ENCODE measurements around the gene TRAF2.
A peak's percentile ranks its signal among the peaks of the same experiment; 100 is the strongest.

The TRAF2 gene

DNA sequence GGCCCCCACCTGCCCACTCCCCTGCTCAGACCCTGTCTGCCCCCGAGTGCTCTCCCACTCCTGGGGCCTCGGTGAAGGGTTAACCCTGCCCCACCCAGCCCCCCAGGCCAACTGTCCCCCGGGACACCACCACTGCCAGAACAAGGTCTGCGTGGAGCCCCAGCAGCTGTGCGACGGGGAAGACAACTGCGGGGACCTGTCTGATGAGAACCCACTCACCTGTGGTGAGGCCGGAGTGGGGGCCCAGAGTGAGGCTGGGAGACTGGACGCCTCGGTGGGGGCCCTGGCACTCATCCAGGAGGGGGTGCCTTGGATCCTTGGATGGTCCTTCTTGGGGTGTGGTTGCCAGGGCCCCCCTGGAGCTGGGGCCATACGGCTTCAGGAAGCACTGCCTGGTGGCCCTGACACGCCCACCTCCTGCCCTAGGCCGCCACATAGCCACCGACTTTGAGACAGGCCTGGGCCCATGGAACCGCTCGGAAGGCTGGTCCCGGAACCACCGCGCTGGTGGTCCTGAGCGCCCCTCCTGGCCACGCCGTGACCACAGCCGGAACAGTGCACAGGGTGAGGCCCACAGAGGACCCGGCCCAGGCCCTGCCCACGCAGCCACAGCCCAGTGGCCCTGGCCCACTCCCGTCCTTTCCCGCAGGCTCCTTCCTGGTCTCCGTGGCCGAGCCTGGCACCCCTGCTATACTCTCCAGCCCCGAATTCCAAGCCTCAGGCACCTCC is 32.0 kb upstream of the TRAF2 start:
- DNase-seq = peak in 5 of 42 donors; percentile 1 to 27 (median 2)
- intact Hi-C loops (cut with DNase I) = loop anchor here (10.0 kb wide), 1 partner anchor 81 kb away; no protein-coding TSS in a partner anchor

DNA sequence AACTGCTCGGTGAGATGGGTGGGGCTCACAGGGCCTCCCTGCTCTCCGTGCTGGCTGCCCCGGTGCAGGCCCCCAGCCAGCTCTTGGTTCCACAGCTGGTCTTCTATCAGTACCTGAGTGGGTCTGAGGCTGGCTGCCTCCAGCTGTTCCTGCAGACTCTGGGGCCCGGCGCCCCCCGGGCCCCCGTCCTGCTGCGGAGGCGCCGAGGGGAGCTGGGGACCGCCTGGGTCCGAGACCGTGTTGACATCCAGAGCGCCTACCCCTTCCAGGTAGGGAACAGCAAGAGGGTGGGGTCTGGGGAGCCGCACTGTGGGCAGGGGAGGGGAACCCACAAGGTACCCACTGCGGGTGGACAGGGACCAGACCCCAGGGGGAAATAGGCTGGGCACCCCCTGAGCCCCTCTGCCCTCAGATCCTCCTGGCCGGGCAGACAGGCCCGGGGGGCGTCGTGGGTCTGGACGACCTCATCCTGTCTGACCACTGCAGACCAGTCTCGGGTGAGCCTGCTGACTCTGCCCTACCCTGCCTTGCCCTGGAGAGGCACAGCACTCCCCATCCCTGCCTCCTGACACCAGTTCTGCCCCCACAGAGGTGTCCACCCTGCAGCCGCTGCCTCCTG is 31.4 kb upstream of the TRAF2 start:
- peak in 3 of 42 donors; percentile 1 to 22 (median 2) for DNase-seq
- intact Hi-C loops (cut with DNase I) = loop anchor here (10.0 kb wide), 1 partner anchor 80 kb away; no protein-coding TSS in a partner anchor

DNA sequence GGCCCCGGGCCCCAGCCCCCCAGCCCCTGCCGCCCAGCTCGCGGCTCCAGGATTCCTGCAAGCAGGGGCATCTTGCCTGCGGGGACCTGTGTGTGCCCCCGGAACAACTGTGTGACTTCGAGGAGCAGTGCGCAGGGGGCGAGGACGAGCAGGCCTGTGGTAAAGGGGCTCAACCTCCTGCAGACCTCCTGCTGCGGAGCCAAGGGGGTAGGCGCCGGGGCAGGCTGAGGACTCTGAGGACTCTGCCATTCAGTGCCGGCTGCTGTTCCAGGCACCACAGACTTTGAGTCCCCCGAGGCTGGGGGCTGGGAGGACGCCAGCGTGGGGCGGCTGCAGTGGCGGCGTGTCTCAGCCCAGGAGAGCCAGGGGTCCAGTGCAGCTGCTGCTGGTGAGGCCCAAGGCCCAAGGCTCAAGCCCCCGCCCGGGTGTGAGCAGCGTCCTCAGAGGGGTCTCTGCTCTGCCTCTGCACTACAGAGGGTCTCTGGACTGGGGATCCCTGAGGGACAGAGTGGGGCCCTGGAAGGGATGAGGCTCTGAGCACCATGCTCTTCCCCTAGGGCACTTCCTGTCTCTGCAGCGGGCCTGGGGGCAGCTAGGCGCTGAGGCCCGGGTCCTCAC is 30.7 kb upstream of the TRAF2 start:
- DNase-seq = peak in 1 of 42 donors; percentile 24
- intact Hi-C loops (cut with DNase I) = loop anchor here (10.0 kb wide), 1 partner anchor 79 kb away; no protein-coding TSS in a partner anchor

DNA sequence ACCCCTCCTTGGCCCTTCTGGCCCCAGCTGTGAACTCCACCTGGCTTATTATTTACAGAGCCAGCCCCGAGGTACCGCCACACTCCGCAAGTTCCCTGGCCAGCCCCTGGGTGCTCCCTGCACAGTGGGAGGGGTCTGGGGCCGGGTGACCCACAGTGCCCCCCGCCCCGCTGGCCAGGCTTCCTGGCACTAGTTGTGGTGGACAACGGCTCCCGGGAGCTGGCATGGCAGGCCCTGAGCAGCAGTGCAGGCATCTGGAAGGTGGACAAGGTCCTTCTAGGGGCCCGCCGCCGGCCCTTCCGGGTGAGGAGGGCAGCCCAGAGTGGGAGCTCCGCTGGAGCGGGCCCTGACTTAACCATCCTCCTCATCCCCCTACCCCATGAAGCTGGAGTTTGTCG is 30.2 kb upstream of the TRAF2 start:
- DNase-seq = peak in 1 of 42 donors; percentile 1
- intact Hi-C loops (cut with DNase I) = loop anchor here (10.0 kb wide), 1 partner anchor 79 kb away; no protein-coding TSS in a partner anchor

DNA sequence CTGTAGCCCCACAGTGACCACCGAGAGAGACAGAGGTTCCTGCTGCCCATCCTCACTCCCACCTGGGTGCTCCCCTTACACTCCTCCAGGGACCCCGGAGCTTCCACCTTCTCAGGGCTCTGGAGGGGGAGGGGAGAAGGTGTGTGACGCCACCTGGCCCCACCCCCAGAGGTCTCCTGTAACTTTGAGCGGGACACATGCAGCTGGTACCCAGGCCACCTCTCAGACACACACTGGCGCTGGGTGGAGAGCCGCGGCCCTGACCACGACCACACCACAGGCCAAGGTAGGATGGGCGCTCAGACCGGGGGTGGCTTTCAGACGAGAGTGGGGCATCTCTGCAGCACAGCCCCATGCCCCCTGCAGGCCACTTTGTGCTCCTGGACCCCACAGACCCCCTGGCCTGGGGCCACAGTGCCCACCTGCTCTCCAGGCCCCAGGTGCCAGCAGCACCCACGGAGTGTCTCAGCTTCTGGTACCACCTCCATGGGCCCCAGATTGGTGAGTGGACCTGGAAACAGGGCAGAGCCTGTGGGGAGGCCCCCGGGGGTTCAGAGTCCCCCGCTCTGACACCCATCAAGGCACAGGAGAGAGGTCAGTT is 29.7 kb upstream of the TRAF2 start:
- intact Hi-C loops (cut with DNase I) = loop anchor here (10.0 kb wide), 1 partner anchor 78 kb away; no protein-coding TSS in a partner anchor
- no peak for DNase-seq

DNA sequence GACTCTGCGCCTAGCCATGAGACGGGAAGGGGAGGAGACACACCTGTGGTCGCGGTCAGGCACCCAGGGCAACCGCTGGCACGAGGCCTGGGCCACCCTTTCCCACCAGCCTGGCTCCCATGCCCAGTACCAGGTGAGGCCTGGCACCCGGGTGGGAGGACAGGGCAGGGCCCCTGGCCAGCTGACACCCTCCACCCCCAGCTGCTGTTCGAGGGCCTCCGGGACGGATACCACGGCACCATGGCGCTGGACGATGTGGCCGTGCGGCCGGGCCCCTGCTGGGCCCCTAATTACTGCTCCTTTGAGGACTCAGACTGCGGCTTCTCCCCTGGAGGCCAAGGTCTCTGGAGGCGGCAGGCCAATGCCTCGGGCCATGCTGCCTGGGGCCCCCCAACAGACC is 29.1 kb upstream of the TRAF2 start:
- peak in 1 of 42 donors; percentile 22 for DNase-seq
- intact Hi-C loops (cut with DNase I) = loop anchor here (10.0 kb wide), 1 partner anchor 78 kb away; no protein-coding TSS in a partner anchor

DNA sequence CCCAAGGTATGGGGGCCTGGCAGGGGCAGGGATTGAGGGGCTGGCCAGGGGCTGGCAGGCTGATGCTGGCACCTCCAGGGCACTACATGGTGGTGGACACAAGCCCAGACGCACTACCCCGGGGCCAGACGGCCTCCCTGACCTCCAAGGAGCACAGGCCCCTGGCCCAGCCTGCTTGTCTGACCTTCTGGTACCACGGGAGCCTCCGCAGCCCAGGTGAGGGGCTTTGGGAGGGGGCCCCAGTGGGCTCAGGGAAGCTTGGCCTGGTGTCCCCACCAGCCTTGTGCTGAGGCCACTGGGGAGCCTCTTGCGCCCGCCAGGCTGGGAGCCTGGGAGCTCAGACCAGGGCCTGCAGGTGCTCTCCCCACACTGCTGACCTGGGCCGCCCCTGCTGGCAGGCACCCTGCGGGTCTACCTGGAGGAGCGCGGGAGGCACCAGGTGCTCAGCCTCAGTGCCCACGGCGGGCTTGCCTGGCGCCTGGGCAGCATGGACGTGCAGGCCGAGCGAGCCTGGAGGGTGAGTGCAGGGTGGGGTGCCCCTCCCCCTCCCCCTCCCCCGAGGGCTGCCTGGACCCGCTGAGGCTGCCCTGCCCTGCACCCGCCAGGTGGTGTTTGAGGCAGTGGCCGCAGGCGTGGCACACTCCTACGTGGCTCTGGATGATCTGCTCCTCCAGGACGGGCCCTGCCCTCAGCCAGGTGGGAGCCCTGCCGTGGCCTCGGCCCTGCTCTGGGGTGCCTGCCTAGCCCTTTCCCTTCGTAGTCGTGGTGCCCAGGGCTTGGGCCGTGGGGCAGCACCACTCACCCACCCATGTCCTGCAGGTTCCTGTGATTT is 28.5 kb upstream of the TRAF2 start:
- peak in 1 of 42 donors; percentile 1 for DNase-seq
- intact Hi-C loops (cut with DNase I) = loop anchor here (10.0 kb wide), 1 partner anchor 77 kb away; no protein-coding TSS in a partner anchor

DNA sequence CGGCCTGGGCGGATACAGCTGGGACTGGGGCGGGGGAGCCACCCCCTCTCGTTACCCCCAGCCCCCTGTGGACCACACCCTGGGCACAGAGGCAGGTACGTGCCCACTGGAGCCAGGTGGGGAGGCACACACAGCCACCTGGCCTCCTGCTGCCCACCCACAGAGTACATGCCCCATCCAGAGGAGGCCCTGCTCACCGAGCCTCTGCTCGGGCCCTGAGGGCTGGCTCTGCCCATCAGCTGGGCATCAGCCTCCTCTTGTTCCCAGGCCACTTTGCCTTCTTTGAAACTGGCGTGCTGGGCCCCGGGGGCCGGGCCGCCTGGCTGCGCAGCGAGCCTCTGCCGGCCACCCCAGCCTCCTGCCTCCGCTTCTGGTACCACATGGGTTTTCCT is 27.9 kb upstream of the TRAF2 start:
- DNase-seq = no peak

DNA sequence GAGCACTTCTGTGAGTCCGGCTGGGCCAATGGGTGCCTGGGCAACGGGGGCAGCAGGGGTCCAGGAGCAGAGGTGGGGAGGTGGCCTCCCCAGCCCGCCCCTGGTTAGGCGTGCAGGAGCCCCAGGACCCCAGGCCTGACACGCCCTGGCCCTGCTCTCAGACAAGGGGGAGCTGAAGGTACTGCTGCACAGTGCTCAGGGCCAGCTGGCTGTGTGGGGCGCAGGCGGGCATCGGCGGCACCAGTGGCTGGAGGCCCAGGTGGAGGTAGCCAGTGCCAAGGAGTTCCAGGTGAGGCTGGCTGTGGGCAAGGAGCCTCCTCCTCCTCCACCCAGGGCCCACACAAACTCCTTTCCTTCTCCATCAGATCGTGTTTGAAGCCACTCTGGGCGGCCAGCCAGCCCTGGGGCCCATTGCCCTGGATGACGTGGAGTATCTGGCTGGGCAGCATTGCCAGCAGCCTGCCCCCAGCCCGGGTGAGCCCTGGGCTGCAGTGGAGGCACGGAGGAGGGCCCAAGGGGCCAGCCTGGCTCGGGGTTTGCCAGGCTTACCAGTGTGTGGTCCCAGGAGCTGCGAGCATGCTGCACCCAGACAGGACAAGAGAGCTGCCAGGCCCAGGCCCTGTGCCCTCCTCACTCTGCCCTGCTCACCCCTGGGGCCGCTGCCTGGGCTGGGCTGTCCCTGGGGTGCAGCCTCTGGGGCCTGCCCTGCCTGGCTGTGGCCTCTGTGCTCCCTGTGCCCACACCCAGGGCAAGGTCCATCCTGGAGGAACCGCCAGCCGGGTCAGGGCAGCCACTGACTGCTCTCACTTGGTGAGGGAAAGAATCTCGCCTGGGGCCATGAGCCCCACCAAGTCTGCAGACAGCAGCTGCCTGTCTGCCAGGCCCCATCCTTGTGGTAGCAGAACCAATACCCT is 27.2 kb upstream of the TRAF2 start:
- intact Hi-C loops (cut with DNase I) = loop anchor here (10.0 kb wide), 1 partner anchor 76 kb away; no protein-coding TSS in a partner anchor
- DNase-seq = peak in 39 of 42 donors; percentile 51 to 89 (median 73)

More for the DNA sequence above, 27.9 kb upstream of the TRAF2 start:
- intact Hi-C loops (cut with DNase I) = loop anchor here (10.0 kb wide), 1 partner anchor 76 kb away; no protein-coding TSS in a partner anchor

DNA sequence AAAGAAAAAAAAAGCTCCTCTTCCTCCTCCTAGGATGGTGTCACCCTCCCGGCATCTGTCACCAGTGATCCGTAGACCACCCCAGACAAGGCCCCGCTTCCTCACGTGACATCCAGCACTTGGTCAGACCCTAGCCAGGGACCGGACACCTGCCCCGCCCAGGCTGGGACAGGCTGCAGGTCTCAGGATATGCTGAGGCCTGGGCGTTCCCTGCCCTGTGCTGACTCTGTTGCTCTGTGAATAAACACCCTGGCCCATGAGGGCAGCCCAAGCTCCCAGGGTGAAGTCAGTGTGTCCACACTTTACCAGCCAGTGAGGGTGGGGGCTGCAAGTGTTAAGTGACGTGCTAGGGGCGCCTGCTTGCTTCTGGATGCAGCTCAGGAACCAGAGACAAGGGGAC is 25.8 kb upstream of the TRAF2 start:
- peak in 1 of 42 donors; percentile 41 for DNase-seq
- intact Hi-C loops (cut with DNase I) = no loop called here

DNA sequence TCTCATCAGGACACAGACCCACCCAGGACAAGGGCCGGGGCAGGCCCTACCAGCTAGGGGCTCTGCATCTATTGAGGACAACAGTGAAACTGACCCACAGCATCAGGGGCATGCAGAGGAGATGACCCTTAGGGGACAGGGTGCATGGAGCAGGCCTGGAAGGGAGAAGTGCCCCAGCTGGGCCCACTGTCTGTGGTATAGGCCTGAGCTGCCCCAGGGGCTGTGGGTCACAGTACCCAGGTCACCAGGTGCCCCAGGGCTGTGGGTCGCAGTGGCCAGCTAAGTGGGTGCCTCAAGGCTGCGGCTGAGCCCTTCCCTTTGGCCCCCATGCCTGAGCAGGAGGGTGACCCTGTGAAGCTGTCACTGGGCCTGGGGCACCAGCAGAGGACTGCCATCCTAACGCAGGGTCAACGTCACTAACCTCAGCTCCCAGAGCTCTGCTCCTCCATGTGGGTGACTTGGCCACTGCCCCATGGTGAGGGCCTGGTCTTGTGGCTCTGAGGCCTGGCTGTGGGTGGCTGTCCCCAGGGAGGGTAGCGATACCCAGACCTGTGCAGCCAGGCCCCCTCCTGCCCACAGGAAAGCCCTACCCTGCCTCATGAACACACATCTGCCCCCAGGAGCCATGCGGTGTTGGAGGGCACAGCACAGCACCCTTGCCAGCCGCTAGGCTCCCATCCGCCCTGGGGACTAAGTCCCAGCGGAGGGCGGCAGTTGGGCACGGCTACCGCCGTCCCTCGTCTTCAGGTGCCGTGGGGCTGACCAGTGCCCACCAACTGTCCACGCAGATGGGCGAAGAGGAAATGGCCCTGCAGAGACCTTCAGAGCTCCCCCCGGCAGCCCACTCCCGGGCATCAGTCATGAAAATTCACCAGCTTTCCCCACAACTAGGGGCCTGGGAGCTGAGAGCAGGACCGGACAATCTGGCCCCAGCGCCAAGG is 25.1 kb upstream of the TRAF2 start:
- DNase-seq = peak in 1 of 42 donors; percentile 35
- intact Hi-C loops (cut with DNase I) = no loop called here

DNA sequence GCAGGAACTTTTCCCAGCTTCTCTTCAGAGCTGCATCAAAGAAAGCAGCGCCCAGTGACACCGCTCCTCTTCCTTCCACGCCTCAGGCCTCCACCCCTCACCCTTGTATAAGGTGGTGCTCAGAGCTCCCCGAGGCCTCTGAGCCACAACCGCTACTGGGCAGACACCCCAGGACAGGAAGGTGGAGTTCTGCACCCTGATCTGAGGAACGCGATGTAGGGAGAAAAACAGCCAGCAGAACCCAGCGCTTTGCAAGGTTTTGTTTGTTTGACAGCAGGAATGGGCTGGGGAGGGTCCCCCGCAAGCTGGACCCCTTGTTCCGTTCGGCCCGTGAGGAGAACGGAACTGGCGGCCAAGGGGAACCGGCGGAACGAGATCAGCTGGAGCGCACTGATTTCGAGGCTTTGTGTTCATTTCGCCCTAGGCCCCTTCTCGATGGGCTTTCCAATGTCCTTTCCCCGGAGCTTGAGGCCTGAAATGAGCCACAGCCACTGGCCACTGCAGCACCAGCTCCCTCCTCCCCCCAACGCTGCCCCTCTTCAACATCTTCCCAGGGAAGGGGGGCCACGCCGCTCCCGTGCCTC is 24.4 kb upstream of the TRAF2 start:
- peak in 1 of 42 donors; percentile 32 for DNase-seq
- intact Hi-C loops (cut with DNase I) = no loop called here

DNA sequence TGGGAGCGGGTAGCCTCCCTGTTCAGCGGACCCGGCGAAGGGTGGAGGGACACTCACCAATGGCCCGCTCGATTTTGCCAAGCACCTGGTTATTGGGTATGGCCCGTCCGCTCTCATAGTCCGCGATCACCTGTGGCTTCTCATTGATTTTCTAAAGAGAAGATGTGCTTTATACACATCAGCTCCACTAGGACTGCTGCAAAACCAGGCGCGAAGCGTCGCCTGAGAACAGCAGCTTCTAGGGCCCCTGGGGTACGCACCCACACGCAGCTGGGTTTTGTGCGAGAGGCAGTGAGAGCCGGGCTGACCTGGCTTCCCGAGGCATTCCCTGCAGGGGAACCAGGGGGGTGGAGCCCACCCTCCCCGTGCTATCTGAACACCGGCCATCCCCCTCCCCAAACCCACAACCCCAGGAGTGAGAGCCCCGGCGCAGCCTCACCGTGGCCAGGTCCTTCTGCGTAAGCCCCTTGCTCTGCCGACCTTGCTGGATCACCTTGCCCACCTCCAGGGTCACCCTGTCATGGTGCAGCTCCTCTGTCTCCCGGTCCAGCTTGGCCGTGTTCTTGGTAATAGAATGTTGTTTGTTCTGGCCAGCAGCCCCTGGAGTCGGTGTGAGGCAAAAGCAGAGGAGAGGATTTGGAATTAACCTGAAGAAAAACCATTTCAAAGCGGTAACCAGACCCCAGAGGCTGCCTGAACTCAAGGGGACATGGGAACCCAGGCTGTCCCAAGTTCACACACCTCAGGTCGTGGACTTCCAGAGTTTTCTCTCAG is 23.3 kb upstream of the TRAF2 start:
- no peak for DNase-seq
- intact Hi-C loops (cut with DNase I) = no loop called here

DNA sequence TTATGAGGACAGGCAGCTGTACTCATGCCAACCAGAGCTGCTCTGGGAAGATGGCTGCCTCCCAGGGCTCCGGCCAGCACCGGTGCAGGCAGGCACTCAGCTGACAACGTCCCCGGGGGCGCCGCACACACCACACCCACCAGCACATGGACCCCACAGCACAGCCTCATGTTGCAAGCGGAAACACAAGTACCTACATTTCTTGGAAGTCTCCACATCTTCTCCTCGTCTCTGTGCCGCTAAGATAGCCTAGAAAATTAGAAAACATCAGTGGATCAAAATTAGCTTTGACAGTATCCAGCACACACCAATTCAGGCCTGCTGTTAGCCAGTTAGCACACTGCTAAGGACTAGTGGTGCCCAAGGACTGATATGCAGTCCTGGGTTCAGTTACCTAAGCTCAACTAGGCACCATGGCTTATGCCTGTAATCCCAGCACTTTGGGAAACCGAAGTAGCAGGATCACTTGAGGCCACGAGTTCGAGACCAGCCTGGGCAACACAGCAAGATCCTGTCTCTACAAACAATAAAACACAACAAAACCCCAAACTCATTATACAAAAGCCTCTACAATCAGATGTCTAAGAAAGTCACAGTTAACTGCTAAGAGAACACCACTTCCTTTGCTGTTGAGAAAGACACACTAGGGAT is 22.6 kb upstream of the TRAF2 start:
- intact Hi-C loops (cut with DNase I) = no loop called here
- DNase-seq = no peak
